Measurements from ENCODE around the gene SETD3. TPM values are rescaled to one million over a fixed set of nuclear protein-coding genes. Genes with fewer than 3 reads are reported as not detected.

The SETD3 gene
- total RNA-seq, 1 donor from 2014 or later, result 57.9 TPM

- peak in 1 of 2 donors; percentile 35 for DNase-seq (ENCODE audit: low read depth in 2 of 2)
Measured at GRCh38 chr14:99395909-99396530, 84.6 kb downstream of the SETD3 start.

GRCh38 chr14:99394602-99395156, 86.0 kb downstream of the SETD3 start:
- DNase-seq (ENCODE audit: low read depth in 2 of 2), result no peak

- peak; percentile 41 to 45 for DNase-seq (ENCODE audit: low read depth in 2 of 2)
Measured at GRCh38 chr14:99393059-99393655, 87.5 kb downstream of the SETD3 start.

GRCh38 chr14:99391671-99392070, 89.0 kb downstream of the SETD3 start:
- DNase-seq (ENCODE audit: low read depth in 2 of 2), result peak; percentile 7 to 50

GRCh38 chr14:99389174-99389826, 91.4 kb downstream of the SETD3 start:
- DNase-seq (ENCODE audit: low read depth in 2 of 2), result peak; percentile 43 to 54

GRCh38 chr14:99388286-99388685, 92.4 kb downstream of the SETD3 start:
- no peak for DNase-seq (ENCODE audit: low read depth in 2 of 2)

- no peak for DNase-seq (ENCODE audit: low read depth in 2 of 2)
Measured at GRCh38 chr14:99387880-99388279, 92.8 kb downstream of the SETD3 start.

- DNase-seq (ENCODE audit: low read depth in 2 of 2), result no peak
Measured at GRCh38 chr14:99384450-99385417, 95.9 kb downstream of the SETD3 start.

GRCh38 chr14:99383472-99384449, 96.9 kb downstream of the SETD3 start:
- DNase-seq (ENCODE audit: low read depth in 2 of 2), result no peak

- DNase-seq (ENCODE audit: low read depth in 2 of 2), result no peak
Measured at GRCh38 chr14:99382781-99383471, 97.7 kb downstream of the SETD3 start.

- no peak for DNase-seq (ENCODE audit: low read depth in 2 of 2)
Measured at GRCh38 chr14:99382071-99382470, 98.6 kb downstream of the SETD3 start.

GRCh38 chr14:99381688-99382060, 99.0 kb downstream of the SETD3 start:
- no peak for DNase-seq (ENCODE audit: low read depth in 2 of 2)

GRCh38 chr14:99380991-99381687, 99.5 kb downstream of the SETD3 start:
- no peak for DNase-seq (ENCODE audit: low read depth in 2 of 2)

GRCh38 chr14:99380402-99380801, 100.3 kb downstream of the SETD3 start:
- no peak for DNase-seq (ENCODE audit: low read depth in 2 of 2)

GRCh38 chr14:99378782-99379214, 101.9 kb downstream of the SETD3 start:
- peak in 1 of 2 donors; percentile 26 for DNase-seq (ENCODE audit: low read depth in 2 of 2)

- no peak for DNase-seq (ENCODE audit: low read depth in 2 of 2)
Measured at GRCh38 chr14:99377951-99378350, 102.7 kb downstream of the SETD3 start.

- DNase-seq (ENCODE audit: low read depth in 2 of 2), result no peak
Measured at GRCh38 chr14:99374964-99375363, 105.7 kb downstream of the SETD3 start.

- no peak for DNase-seq (ENCODE audit: low read depth in 2 of 2)
Measured at GRCh38 chr14:99363616-99364290, 116.9 kb downstream of the SETD3 start.

Data from lung microvascular endothelial cell (primary cell).